ENCODE measurements around the gene RAB37. TPM values are rescaled to one million over a fixed set of nuclear protein-coding genes. Genes with fewer than 3 reads are reported as not detected.
A peak's percentile ranks its signal among the peaks of the same experiment; 100 is the strongest.

The RAB37 gene
- total and polyA plus RNA-seq, 2 of the 13 experiments (the other 11 are each of a cell fraction or from before 2014, with no cell fraction given), result 0.91 to 3.7 TPM

DNA sequence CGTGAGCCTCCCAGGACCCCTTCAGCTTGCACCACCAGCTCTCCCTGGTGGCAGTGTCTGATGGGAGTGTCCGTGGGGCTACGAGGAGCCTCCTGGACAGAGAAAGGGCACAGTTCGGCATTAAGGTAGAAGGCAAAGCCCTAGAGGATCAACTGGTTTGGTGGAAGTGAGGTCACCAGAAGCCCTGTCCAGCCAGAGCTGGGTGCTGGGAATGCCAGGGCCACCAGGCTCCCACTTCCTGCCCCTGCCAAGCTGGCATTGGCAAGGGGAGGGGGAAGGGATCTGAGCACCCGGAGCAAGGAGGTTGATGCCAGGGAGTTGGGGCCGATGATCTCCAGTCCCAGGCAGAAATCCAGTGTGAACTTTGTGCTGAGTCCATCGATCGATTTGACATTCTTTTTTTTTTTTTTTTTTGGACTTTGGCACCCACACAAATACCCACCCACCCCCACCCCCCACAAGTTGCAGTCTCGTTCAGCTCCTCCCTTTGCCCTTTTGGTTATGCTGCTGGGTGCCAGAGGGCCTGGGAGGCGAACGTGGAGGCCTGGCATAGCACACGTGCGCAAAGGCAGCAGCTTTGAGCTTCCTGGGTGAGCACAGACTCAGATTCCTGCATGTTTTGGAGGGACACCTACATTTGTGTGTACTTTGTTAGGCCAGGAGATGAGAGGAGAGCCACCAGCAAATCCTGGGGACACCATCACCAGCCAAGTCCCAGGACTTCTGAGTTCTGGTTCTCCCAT is 13.4 kb downstream of the RAB37 start (continued):
- TF ChIP-seq, protein P1, sequence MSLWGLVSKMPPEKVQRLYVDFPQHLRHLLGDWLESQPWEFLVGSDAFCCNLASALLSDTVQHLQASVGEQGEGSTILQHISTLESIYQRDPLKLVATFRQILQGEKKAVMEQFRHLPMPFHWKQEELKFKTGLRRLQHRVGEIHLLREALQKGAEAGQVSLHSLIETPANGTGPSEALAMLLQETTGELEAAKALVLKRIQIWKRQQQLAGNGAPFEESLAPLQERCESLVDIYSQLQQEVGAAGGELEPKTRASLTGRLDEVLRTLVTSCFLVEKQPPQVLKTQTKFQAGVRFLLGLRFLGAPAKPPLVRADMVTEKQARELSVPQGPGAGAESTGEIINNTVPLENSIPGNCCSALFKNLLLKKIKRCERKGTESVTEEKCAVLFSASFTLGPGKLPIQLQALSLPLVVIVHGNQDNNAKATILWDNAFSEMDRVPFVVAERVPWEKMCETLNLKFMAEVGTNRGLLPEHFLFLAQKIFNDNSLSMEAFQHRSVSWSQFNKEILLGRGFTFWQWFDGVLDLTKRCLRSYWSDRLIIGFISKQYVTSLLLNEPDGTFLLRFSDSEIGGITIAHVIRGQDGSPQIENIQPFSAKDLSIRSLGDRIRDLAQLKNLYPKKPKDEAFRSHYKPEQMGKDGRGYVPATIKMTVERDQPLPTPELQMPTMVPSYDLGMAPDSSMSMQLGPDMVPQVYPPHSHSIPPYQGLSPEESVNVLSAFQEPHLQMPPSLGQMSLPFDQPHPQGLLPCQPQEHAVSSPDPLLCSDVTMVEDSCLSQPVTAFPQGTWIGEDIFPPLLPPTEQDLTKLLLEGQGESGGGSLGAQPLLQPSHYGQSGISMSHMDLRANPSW (CRISPR knock-in tag; IDR thresholded peaks at IDR 0.05; ENCODE audit: borderline replicate concordance), result 0 out of 2 replicates have a peak, but pooled peaks have one; percentile 43
- TF ChIP-seq ARID2 (CRISPR knock-in tag; IDR thresholded peaks at IDR 0.05; ENCODE audit: borderline replicate concordance) (peak; percentile 38; the same call in 1 of the 2 replicates), CAMTA2 (CRISPR knock-in tag; IDR thresholded peaks at IDR 0.05; ENCODE audit: borderline replicate concordance) (0 out of 2 replicates have a peak, but pooled peaks have one; percentile 4), NCOR1 (IDR thresholded peaks at IDR 0.05; ENCODE audit: borderline replicate concordance, low read length) (peak; percentile 98), ZNF672 (CRISPR knock-in tag; IDR thresholded peaks at IDR 0.05) (no peak), PLRG1 (conservative IDR thresholded peaks at IDR 0.05) (no peak), RELA (CRISPR knock-in tag; IDR thresholded peaks at IDR 0.05) (no peak), NFYB (CRISPR knock-in tag; IDR thresholded peaks at IDR 0.05) (0 out of 2 replicates have a peak, but pooled peaks have one; percentile 12), ZNF709 (CRISPR knock-in tag; IDR thresholded peaks at IDR 0.05) (no peak), ATAD3A (CRISPR knock-in tag; IDR thresholded peaks at IDR 0.05) (no peak), ZC3H13 (CRISPR knock-in tag; IDR thresholded peaks at IDR 0.05) (peak; percentile 91), GPN1 (CRISPR knock-in tag; IDR thresholded peaks at IDR 0.05; ENCODE audit: borderline replicate concordance) (no peak; the same call in 1 of the 2 replicates), ZNF121 (CRISPR knock-in tag; IDR thresholded peaks at IDR 0.05) (no peak; the same call in 1 of the 2 replicates), HNRNPL (IDR thresholded peaks at IDR 0.05; ENCODE audit: low read depth, low read length) (peak; percentile 100), ATRX (CRISPR knock-in tag; IDR thresholded peaks at IDR 0.05; ENCODE audit: borderline replicate concordance) (no peak), STAG1 (CRISPR knock-in tag; IDR thresholded peaks at IDR 0.05) (no peak)
- TF ChIP-seq, protein P2, sequence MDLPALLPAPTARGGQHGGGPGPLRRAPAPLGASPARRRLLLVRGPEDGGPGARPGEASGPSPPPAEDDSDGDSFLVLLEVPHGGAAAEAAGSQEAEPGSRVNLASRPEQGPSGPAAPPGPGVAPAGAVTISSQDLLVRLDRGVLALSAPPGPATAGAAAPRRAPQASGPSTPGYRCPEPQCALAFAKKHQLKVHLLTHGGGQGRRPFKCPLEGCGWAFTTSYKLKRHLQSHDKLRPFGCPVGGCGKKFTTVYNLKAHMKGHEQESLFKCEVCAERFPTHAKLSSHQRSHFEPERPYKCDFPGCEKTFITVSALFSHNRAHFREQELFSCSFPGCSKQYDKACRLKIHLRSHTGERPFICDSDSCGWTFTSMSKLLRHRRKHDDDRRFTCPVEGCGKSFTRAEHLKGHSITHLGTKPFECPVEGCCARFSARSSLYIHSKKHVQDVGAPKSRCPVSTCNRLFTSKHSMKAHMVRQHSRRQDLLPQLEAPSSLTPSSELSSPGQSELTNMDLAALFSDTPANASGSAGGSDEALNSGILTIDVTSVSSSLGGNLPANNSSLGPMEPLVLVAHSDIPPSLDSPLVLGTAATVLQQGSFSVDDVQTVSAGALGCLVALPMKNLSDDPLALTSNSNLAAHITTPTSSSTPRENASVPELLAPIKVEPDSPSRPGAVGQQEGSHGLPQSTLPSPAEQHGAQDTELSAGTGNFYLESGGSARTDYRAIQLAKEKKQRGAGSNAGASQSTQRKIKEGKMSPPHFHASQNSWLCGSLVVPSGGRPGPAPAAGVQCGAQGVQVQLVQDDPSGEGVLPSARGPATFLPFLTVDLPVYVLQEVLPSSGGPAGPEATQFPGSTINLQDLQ (CRISPR knock-in tag; IDR thresholded peaks at IDR 0.05), result peak; percentile 93
- TF ChIP-seq, protein P3, sequence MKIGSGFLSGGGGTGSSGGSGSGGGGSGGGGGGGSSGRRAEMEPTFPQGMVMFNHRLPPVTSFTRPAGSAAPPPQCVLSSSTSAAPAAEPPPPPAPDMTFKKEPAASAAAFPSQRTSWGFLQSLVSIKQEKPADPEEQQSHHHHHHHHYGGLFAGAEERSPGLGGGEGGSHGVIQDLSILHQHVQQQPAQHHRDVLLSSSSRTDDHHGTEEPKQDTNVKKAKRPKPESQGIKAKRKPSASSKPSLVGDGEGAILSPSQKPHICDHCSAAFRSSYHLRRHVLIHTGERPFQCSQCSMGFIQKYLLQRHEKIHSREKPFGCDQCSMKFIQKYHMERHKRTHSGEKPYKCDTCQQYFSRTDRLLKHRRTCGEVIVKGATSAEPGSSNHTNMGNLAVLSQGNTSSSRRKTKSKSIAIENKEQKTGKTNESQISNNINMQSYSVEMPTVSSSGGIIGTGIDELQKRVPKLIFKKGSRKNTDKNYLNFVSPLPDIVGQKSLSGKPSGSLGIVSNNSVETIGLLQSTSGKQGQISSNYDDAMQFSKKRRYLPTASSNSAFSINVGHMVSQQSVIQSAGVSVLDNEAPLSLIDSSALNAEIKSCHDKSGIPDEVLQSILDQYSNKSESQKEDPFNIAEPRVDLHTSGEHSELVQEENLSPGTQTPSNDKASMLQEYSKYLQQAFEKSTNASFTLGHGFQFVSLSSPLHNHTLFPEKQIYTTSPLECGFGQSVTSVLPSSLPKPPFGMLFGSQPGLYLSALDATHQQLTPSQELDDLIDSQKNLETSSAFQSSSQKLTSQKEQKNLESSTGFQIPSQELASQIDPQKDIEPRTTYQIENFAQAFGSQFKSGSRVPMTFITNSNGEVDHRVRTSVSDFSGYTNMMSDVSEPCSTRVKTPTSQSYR (CRISPR knock-in tag; IDR thresholded peaks at IDR 0.05; ENCODE audit: borderline replicate concordance), result peak; percentile 98
- TF ChIP-seq, protein P4, sequence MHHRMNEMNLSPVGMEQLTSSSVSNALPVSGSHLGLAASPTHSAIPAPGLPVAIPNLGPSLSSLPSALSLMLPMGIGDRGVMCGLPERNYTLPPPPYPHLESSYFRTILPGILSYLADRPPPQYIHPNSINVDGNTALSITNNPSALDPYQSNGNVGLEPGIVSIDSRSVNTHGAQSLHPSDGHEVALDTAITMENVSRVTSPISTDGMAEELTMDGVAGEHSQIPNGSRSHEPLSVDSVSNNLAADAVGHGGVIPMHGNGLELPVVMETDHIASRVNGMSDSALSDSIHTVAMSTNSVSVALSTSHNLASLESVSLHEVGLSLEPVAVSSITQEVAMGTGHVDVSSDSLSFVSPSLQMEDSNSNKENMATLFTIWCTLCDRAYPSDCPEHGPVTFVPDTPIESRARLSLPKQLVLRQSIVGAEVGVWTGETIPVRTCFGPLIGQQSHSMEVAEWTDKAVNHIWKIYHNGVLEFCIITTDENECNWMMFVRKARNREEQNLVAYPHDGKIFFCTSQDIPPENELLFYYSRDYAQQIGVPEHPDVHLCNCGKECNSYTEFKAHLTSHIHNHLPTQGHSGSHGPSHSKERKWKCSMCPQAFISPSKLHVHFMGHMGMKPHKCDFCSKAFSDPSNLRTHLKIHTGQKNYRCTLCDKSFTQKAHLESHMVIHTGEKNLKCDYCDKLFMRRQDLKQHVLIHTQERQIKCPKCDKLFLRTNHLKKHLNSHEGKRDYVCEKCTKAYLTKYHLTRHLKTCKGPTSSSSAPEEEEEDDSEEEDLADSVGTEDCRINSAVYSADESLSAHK (CRISPR knock-in tag; IDR thresholded peaks at IDR 0.05; ENCODE audit: borderline replicate concordance), result no peak

Measured in HepG2 (cell line).